ENCODE data around the gene MAP2. TPM values are rescaled to one million over a fixed set of nuclear protein-coding genes. Genes with fewer than 3 reads are reported as not detected.

The MAP2 gene
- total RNA-seq, 1 donor from 2014 or later, result 58.1 TPM

GRCh38 chr2:209387389-209387788 is 36.5 kb upstream of the MAP2 start:
- no peak for TF ChIP-seq CTCF (IDR thresholded peaks at IDR 0.05; ENCODE audit: insufficient read depth, low read length, poor library complexity, severe bottlenecking)
- no peak for DNase-seq (ENCODE audit: low read depth)
- no peaks in the 10 kb centered on the region for H3K27me3 ChIP-seq (ENCODE audit: control insufficient read depth, insufficient read depth, low read length)
- no peak overlapping the region for H3K4me3 ChIP-seq (ENCODE audit: low read depth, low read length)
- no peaks in the 10 kb centered on the region for H3K36me3 ChIP-seq (ENCODE audit: control insufficient read depth, insufficient read depth, low read length)

- no peak overlapping the region for H3K4me3 ChIP-seq (ENCODE audit: low read depth, low read length)
- H3K36me3 ChIP-seq (ENCODE audit: control insufficient read depth, insufficient read depth, low read length), result no peaks in the 10 kb centered on the region
- TF ChIP-seq CTCF (IDR thresholded peaks at IDR 0.05; ENCODE audit: insufficient read depth, low read length, poor library complexity, severe bottlenecking), result no peak
- DNase-seq (ENCODE audit: low read depth), result no peak
- H3K27me3 ChIP-seq (ENCODE audit: control insufficient read depth, insufficient read depth, low read length), result no peaks in the 10 kb centered on the region
Observed at GRCh38 chr2:209388446-209389037, 35.3 kb upstream of the MAP2 start.

- no peak for TF ChIP-seq CTCF (IDR thresholded peaks at IDR 0.05; ENCODE audit: insufficient read depth, low read length, poor library complexity, severe bottlenecking)
- Histone ChIP-seq H3K36me3 (ENCODE audit: control insufficient read depth, insufficient read depth, low read length) (no peaks in the 10 kb centered on the region), H3K4me3 (ENCODE audit: low read depth, low read length) (no peak overlapping the region), H3K27me3 (ENCODE audit: control insufficient read depth, insufficient read depth, low read length) (no peaks in the 10 kb centered on the region)
- DNase-seq (ENCODE audit: low read depth), result no peak
Observed at GRCh38 chr2:209389171-209389618, 34.7 kb upstream of the MAP2 start.

- TF ChIP-seq CTCF (IDR thresholded peaks at IDR 0.05; ENCODE audit: insufficient read depth, low read length, poor library complexity, severe bottlenecking), result no peak
- no peaks in the 10 kb centered on the region for H3K36me3 ChIP-seq (ENCODE audit: control insufficient read depth, insufficient read depth, low read length)
- H3K4me3 ChIP-seq (ENCODE audit: low read depth, low read length), result no peak overlapping the region
- DNase-seq (ENCODE audit: low read depth), result no peak
- no peaks in the 10 kb centered on the region for H3K27me3 ChIP-seq (ENCODE audit: control insufficient read depth, insufficient read depth, low read length)
Observed at GRCh38 chr2:209390839-209391238, 33.0 kb upstream of the MAP2 start.

- TF ChIP-seq CTCF (IDR thresholded peaks at IDR 0.05; ENCODE audit: insufficient read depth, low read length, poor library complexity, severe bottlenecking), result no peak
- H3K36me3 ChIP-seq (ENCODE audit: control insufficient read depth, insufficient read depth, low read length), result no peaks in the 10 kb centered on the region
- no peak for DNase-seq (ENCODE audit: low read depth)
- no peak overlapping the region for H3K4me3 ChIP-seq (ENCODE audit: low read depth, low read length)
- no peaks in the 10 kb centered on the region for H3K27me3 ChIP-seq (ENCODE audit: control insufficient read depth, insufficient read depth, low read length)
Observed at GRCh38 chr2:209391776-209392401, 32.0 kb upstream of the MAP2 start.

GRCh38 chr2:209395229-209395628 is 28.6 kb upstream of the MAP2 start:
- TF ChIP-seq CTCF (IDR thresholded peaks at IDR 0.05; ENCODE audit: insufficient read depth, low read length, poor library complexity, severe bottlenecking), result no peak
- no peak for DNase-seq (ENCODE audit: low read depth)
- Histone ChIP-seq H3K4me3 (ENCODE audit: low read depth, low read length) (no peak overlapping the region), H3K27me3 (ENCODE audit: control insufficient read depth, insufficient read depth, low read length) (no peaks in the 10 kb centered on the region), H3K36me3 (ENCODE audit: control insufficient read depth, insufficient read depth, low read length) (no peaks in the 10 kb centered on the region)
